HepG2 (cell line): ENCODE measurements around the gene RPS6KB1. TPM values are rescaled to one million over a fixed set of nuclear protein-coding genes. Genes with fewer than 3 reads are reported as not detected.
A peak's percentile ranks its signal among the peaks of the same experiment; 100 is the strongest.

Source experiments
- BORCS8-MEF2B ChIP-seq: sonication (generic); formaldehyde crosslinking; IDR thresholded peaks from 2 replicates; pipeline ENCODE4 v1.8.0; 2022; ENCODE audit warnings: mild to moderate bottlenecking, missing genetic modification reagents
- GATAD2A ChIP-seq: IDR thresholded peaks from 2 replicates; pipeline ENCODE4 v1.6.1; 2016
- NFKBIZ ChIP-seq: IDR thresholded peaks from 2 replicates; pipeline ENCODE4 v1.6.1; 2018; ENCODE audit warnings: missing genetic modification reagents, missing compliant biosample characterization
- YY1 ChIP-seq: IDR thresholded peaks from 2 replicates; pipeline ENCODE4 v1.6.1; 2011; ENCODE audit warnings: low read length, low read depth, moderate library complexity, mild to moderate bottlenecking; ENCODE audit not compliant: insufficient read depth, insufficient replicate concordance
- polyA plus RNA-seq, 8 experiments: library from polyadenylated mRNA; depleted of rRNA in 3 of 8; stranded (reverse) in 7 of 8; unstranded in 1 of 8; fragments of >200 nt; fragmentation: Illumina TruSeq in 4 of 8; extraction: Trizol in 4 of 8; gene quantifications; 2 replicates each; pipeline versions ENCODE4 v1.2.1 to v1.2.3, GENCODE V29; 2011 to 2016; ENCODE audit warnings: low read depth in 4 of 8, missing spikeins in 1 of 8, mixed read lengths in 1 of 8; ENCODE audit not compliant: insufficient read depth in 1 of 8
- total RNA-seq, 5 experiments: library from RNA; depleted of rRNA; stranded (reverse); fragments of >200 nt; fragmentation: Illumina TruSeq; extraction: Trizol; gene quantifications; 2 replicates each; pipeline ENCODE4 v1.2.3, GENCODE V29; 2016; ENCODE audit warnings: low read depth in 1 of 5
- TF ChIP-seq, protein P1 (sequence below): IDR thresholded peaks from 2 replicates; pipeline ENCODE4 v1.4.0; 2020; ENCODE audit warnings: mild to moderate bottlenecking, missing genetic modification reagents
- TF ChIP-seq, protein P2 (sequence below): sonication (generic); formaldehyde crosslinking; IDR thresholded peaks from 2 replicates; pipeline ENCODE4 v1.8.1; 2022; ENCODE audit warnings: low read depth, mild to moderate bottlenecking, missing genetic modification reagents
- TF ChIP-seq, protein P3 (sequence below): IDR thresholded peaks from 2 replicates; pipeline ENCODE4 v1.6.1; 2016; ENCODE audit warnings: low read depth, missing genetic modification reagents, missing compliant biosample characterization
- TF ChIP-seq, protein P4 (sequence below): sonication (generic); formaldehyde crosslinking; IDR thresholded peaks from 2 replicates; pipeline ENCODE4 v1.4.0; 2020; ENCODE audit warnings: missing genetic modification reagents
- TF ChIP-seq, protein P5 (sequence below): sonication (generic); IDR thresholded peaks from 2 replicates; pipeline ENCODE4 v1.6.1; 2016; ENCODE audit warnings: low read depth, borderline replicate concordance
- TF ChIP-seq, protein P6 (sequence below): IDR thresholded peaks from 2 replicates; pipeline ENCODE4 v1.6.1; 2016; ENCODE audit warnings: mild to moderate bottlenecking

RPS6KB1 gene
- total and polyA plus RNA-seq, 2 of the 13 experiments (the other 11 are each of a cell fraction or from before 2014, with no cell fraction given) = 16.5 to 42.2 TPM

DNA sequence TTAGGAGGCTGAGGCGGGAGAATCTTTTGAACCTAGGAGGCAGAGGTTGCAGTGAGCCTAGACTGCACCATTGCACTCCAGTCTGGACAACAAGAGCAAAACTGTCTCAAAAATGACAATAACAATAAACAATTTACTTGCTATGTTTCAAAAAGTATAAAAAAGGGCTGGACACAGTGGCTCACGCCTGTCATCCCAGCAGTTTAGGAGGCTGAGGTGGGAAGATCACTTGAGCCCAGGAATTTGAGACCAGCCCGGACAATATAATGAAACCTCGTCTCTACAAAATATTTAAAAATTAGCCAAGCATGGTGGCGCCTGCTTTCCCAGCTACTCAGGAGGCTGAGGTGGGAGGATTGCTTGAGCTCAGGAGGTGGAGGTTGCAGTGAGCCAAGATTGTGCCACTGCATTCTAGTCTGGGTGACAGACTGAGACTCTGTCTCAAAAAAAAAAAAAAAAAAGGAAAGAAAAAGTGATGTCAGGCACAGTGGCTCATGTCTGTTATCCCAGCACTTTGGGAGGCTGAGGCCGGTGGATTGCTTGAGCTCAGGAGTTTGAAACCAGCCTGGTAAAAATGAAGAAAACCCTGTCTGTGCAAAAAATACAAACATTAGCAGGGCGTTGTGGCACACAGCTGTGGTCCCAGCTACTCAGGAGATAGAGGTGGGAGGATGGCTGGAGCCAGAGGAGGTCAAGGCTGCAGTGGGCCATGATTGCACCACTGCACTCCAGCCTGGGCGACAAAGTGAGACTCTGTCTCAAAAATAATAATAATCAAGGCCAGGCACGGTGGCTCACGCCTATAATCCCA, 38.8 kb upstream of the RPS6KB1 start (continued):
- TF ChIP-seq, protein P1, sequence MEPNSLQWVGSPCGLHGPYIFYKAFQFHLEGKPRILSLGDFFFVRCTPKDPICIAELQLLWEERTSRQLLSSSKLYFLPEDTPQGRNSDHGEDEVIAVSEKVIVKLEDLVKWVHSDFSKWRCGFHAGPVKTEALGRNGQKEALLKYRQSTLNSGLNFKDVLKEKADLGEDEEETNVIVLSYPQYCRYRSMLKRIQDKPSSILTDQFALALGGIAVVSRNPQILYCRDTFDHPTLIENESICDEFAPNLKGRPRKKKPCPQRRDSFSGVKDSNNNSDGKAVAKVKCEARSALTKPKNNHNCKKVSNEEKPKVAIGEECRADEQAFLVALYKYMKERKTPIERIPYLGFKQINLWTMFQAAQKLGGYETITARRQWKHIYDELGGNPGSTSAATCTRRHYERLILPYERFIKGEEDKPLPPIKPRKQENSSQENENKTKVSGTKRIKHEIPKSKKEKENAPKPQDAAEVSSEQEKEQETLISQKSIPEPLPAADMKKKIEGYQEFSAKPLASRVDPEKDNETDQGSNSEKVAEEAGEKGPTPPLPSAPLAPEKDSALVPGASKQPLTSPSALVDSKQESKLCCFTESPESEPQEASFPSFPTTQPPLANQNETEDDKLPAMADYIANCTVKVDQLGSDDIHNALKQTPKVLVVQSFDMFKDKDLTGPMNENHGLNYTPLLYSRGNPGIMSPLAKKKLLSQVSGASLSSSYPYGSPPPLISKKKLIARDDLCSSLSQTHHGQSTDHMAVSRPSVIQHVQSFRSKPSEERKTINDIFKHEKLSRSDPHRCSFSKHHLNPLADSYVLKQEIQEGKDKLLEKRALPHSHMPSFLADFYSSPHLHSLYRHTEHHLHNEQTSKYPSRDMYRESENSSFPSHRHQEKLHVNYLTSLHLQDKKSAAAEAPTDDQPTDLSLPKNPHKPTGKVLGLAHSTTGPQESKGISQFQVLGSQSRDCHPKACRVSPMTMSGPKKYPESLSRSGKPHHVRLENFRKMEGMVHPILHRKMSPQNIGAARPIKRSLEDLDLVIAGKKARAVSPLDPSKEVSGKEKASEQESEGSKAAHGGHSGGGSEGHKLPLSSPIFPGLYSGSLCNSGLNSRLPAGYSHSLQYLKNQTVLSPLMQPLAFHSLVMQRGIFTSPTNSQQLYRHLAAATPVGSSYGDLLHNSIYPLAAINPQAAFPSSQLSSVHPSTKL (CRISPR knock-in tag) = peak; percentile 96
- TF ChIP-seq, protein P2, sequence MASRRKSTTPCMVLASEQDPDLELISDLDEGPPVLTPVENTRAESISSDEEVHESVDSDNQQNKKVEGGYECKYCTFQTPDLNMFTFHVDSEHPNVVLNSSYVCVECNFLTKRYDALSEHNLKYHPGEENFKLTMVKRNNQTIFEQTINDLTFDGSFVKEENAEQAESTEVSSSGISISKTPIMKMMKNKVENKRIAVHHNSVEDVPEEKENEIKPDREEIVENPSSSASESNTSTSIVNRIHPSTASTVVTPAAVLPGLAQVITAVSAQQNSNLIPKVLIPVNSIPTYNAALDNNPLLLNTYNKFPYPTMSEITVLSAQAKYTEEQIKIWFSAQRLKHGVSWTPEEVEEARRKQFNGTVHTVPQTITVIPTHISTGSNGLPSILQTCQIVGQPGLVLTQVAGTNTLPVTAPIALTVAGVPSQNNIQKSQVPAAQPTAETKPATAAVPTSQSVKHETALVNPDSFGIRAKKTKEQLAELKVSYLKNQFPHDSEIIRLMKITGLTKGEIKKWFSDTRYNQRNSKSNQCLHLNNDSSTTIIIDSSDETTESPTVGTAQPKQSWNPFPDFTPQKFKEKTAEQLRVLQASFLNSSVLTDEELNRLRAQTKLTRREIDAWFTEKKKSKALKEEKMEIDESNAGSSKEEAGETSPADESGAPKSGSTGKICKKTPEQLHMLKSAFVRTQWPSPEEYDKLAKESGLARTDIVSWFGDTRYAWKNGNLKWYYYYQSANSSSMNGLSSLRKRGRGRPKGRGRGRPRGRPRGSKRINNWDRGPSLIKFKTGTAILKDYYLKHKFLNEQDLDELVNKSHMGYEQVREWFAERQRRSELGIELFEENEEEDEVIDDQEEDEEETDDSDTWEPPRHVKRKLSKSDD (CRISPR knock-in tag) = 0 out of 2 replicates have a peak, but pooled peaks have one; percentile 24
- TF ChIP-seq NFKBIZ (CRISPR knock-in tag) (peak; percentile 59; the same call in 1 of the 2 replicates), YY1 (peak; percentile 51), BORCS8-MEF2B (CRISPR knock-in tag) (peak; percentile 26; the same call in 1 of the 2 replicates), GATAD2A (CRISPR knock-in tag) (peak; percentile 97)
- TF ChIP-seq, protein P3, sequence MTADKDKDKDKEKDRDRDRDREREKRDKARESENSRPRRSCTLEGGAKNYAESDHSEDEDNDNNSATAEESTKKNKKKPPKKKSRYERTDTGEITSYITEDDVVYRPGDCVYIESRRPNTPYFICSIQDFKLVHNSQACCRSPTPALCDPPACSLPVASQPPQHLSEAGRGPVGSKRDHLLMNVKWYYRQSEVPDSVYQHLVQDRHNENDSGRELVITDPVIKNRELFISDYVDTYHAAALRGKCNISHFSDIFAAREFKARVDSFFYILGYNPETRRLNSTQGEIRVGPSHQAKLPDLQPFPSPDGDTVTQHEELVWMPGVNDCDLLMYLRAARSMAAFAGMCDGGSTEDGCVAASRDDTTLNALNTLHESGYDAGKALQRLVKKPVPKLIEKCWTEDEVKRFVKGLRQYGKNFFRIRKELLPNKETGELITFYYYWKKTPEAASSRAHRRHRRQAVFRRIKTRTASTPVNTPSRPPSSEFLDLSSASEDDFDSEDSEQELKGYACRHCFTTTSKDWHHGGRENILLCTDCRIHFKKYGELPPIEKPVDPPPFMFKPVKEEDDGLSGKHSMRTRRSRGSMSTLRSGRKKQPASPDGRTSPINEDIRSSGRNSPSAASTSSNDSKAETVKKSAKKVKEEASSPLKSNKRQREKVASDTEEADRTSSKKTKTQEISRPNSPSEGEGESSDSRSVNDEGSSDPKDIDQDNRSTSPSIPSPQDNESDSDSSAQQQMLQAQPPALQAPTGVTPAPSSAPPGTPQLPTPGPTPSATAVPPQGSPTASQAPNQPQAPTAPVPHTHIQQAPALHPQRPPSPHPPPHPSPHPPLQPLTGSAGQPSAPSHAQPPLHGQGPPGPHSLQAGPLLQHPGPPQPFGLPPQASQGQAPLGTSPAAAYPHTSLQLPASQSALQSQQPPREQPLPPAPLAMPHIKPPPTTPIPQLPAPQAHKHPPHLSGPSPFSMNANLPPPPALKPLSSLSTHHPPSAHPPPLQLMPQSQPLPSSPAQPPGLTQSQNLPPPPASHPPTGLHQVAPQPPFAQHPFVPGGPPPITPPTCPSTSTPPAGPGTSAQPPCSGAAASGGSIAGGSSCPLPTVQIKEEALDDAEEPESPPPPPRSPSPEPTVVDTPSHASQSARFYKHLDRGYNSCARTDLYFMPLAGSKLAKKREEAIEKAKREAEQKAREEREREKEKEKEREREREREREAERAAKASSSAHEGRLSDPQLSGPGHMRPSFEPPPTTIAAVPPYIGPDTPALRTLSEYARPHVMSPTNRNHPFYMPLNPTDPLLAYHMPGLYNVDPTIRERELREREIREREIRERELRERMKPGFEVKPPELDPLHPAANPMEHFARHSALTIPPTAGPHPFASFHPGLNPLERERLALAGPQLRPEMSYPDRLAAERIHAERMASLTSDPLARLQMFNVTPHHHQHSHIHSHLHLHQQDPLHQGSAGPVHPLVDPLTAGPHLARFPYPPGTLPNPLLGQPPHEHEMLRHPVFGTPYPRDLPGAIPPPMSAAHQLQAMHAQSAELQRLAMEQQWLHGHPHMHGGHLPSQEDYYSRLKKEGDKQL (CRISPR knock-in tag) = peak; percentile 75; the same call in 1 of the 2 replicates
- TF ChIP-seq, protein P4, sequence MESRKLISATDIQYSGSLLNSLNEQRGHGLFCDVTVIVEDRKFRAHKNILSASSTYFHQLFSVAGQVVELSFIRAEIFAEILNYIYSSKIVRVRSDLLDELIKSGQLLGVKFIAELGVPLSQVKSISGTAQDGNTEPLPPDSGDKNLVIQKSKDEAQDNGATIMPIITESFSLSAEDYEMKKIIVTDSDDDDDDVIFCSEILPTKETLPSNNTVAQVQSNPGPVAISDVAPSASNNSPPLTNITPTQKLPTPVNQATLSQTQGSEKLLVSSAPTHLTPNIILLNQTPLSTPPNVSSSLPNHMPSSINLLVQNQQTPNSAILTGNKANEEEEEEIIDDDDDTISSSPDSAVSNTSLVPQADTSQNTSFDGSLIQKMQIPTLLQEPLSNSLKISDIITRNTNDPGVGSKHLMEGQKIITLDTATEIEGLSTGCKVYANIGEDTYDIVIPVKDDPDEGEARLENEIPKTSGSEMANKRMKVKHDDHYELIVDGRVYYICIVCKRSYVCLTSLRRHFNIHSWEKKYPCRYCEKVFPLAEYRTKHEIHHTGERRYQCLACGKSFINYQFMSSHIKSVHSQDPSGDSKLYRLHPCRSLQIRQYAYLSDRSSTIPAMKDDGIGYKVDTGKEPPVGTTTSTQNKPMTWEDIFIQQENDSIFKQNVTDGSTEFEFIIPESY (CRISPR knock-in tag) = peak; percentile 63; the same call in 1 of the 2 replicates
- TF ChIP-seq, protein P5, sequence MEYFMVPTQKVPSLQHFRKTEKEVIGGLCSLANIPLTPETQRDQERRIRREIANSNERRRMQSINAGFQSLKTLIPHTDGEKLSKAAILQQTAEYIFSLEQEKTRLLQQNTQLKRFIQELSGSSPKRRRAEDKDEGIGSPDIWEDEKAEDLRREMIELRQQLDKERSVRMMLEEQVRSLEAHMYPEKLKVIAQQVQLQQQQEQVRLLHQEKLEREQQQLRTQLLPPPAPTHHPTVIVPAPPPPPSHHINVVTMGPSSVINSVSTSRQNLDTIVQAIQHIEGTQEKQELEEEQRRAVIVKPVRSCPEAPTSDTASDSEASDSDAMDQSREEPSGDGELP = peak; percentile 90
- TF ChIP-seq, protein P6, sequence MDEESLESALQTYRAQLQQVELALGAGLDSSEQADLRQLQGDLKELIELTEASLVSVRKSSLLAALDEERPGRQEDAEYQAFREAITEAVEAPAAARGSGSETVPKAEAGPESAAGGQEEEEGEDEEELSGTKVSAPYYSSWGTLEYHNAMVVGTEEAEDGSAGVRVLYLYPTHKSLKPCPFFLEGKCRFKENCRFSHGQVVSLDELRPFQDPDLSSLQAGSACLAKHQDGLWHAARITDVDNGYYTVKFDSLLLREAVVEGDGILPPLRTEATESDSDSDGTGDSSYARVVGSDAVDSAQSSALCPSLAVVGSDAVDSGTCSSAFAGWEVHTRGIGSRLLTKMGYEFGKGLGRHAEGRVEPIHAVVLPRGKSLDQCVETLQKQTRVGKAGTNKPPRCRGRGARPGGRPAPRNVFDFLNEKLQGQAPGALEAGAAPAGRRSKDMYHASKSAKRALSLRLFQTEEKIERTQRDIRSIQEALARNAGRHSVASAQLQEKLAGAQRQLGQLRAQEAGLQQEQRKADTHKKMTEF (CRISPR knock-in tag) = 0 out of 2 replicates have a peak, but pooled peaks have one; percentile 56
